Left lung (tissue), 10 donors: ENCODE measurements around the gene ELL. TPM values are rescaled to one million over a fixed set of nuclear protein-coding genes. Genes with fewer than 3 reads are reported as not detected.

ENCODE experiments used
- ATAC-seq: fragments of 200-7000 bp; cut with Tn5 transposase; one replicate; pipeline ENCODE4 v1.9.1; 2020; ENCODE audit warnings: moderate library complexity
- DNase-seq, 4 donors: peaks; one replicate each; pipeline ENCODE4 v3.0.0-alpha.2; 2013 to 2020
- H3K27ac ChIP-seq, 2 donors: fragments of 200-600 bp; sonication (generic) in 1 of 2; one replicate each; pipeline versions ENCODE4 v1.5.0 to v1.8.0; 2020 to 2021
- H3K27me3 ChIP-seq, 2 donors: fragments of 200-600 bp; sonication (generic) in 1 of 2; one replicate each; pipeline versions ENCODE4 v1.5.0 to v1.8.0; 2020 to 2021
- H3K36me3 ChIP-seq, 2 donors: fragments of 200-600 bp; sonication (generic) in 1 of 2; one replicate each; pipeline versions ENCODE4 v1.5.0 to v1.8.0; 2020 to 2021
- H3K4me1 ChIP-seq, 2 donors: fragments of 200-600 bp; one replicate each; pipeline ENCODE4 v1.8.0; 2021
- H3K4me3 ChIP-seq, 2 donors: fragments of 200-600 bp; sonication (generic) in 1 of 2; one replicate each; pipeline versions ENCODE4 v1.5.0 to v1.8.0; 2020 to 2021; ENCODE audit warnings: mild to moderate bottlenecking in 1 of 2
- H3K9me3 ChIP-seq, 2 donors: fragments of 200-600 bp; sonication (generic) in 1 of 2; one replicate each; pipeline versions ENCODE4 v1.5.0 to v1.8.0; 2020 to 2021
- intact Hi-C, 2 donors: fragments of 100-400 bp; cut with DNase I; formaldehyde crosslinking; loops; one replicate each; pipeline versions ENCODE4 v1.11.2 to v1.14.2; 2022
- polyA plus RNA-seq, 6 donors: library from polyadenylated mRNA; unstranded; fragments of 120-200 nt; gene quantifications; one replicate each; pipeline ENCODE4 v1.2.1, GENCODE V29; 2013; ENCODE audit not compliant: insufficient read length in 6 of 6
- total RNA-seq, 2 donors: library from RNA; stranded (reverse); fragmentation: NEBNext Ultra II Directional; extraction: Animal tissue kit (Norgen Biotek cat#: 25700); gene quantifications; one replicate each; pipeline ENCODE4 v1.2.1, GENCODE V29; 2021
- TF ChIP-seq, protein P1 (sequence below), 2 donors: fragments of 200-600 bp; sonication (generic) in 1 of 2; IDR thresholded peaks; one replicate each; pipeline versions ENCODE4 v1.5.0 to v1.8.0; 2021; ENCODE audit warnings: antibody characterized with exemption in 2 of 2
- donor health status: DM: no; HTN: yes; CAD: no.
- donor health status: DM: no; HTN: no; CAD: no.

Gene ELL
- total and polyA plus RNA-seq, 8 donors: 8.5 to 22.9 (median 9.9) TPM

DNA sequence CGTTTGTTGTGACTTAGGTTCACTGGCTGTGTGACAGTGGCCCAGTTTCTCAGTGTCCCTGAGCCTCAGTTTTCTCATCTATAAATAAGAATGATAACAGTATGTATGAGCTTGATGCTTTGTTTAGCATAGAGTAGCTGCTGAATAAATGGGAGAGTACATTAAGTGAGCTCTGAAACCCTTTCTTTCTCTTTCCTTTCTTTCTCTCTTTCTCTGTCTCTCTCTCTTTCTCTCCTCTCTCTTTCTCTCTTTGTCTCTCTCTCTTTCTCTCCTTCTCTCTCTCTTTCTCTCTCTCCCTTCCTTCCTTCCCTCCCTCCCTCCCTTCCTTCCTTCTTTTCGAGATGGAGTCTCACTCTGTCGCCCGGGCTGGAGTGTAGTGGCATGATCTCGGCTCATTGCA is 37.8 kb upstream of the ELL start:
- TF ChIP-seq, protein P1, sequence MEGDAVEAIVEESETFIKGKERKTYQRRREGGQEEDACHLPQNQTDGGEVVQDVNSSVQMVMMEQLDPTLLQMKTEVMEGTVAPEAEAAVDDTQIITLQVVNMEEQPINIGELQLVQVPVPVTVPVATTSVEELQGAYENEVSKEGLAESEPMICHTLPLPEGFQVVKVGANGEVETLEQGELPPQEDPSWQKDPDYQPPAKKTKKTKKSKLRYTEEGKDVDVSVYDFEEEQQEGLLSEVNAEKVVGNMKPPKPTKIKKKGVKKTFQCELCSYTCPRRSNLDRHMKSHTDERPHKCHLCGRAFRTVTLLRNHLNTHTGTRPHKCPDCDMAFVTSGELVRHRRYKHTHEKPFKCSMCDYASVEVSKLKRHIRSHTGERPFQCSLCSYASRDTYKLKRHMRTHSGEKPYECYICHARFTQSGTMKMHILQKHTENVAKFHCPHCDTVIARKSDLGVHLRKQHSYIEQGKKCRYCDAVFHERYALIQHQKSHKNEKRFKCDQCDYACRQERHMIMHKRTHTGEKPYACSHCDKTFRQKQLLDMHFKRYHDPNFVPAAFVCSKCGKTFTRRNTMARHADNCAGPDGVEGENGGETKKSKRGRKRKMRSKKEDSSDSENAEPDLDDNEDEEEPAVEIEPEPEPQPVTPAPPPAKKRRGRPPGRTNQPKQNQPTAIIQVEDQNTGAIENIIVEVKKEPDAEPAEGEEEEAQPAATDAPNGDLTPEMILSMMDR (IDR thresholded peaks at IDR 0.05): no peak
- intact Hi-C loops: loop anchor here in 1 of 2 donors (10.0 kb wide), 1 partner anchor 95 kb away; no protein-coding TSS in a partner anchor
- no peak for DNase-seq
- Histone ChIP-seq H3K36me3 (peaks cover 0 to 35% of the 10 kb centered on the region in 2 donors), H3K27me3 (no peaks in the 10 kb centered on the region), H3K9me3 (no peaks in the 10 kb centered on the region), H3K27ac (no peak overlapping the region), H3K4me1 (peaks cover 5 to 25% of the 10 kb centered on the region in 2 donors), H3K4me3 (no peak overlapping the region)
- ATAC-seq: no peak

GRCh38 chr19:18558604-18559003 is 36.7 kb upstream of the ELL start:
- DNase-seq: no peak
- Histone ChIP-seq H3K27ac (peak overlapping the region; percentile 82 to 94), H3K4me1 (peaks cover 5 to 25% of the 10 kb centered on the region in 2 donors), H3K9me3 (no peaks in the 10 kb centered on the region), H3K27me3 (no peaks in the 10 kb centered on the region), H3K36me3 (peaks cover 0 to 24% of the 10 kb centered on the region in 2 donors), H3K4me3 (peak overlapping the region; percentile 84 to 97)
- TF ChIP-seq, protein P1 (IDR thresholded peaks at IDR 0.05): no peak
- no peak for ATAC-seq
- intact Hi-C loops: no loop called here

DNA sequence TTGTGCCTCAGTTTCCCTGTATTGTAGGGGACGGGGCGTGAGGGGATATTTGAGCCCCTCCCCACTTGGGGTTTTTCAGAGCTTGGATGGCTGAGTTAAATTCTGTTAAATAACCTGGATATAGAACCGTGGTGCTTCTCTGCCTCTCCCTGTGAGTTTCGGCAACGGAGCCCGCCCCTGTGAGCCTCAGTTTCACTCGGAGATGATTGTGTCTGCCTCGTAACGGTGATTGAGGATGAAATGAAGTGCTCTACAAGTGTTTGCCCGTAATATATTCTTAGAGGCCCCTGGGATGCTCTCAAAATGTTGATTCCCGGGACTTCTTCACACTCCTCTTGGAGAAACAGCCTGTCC is 36.3 kb upstream of the ELL start:
- Histone ChIP-seq H3K4me1 (peaks cover 5 to 25% of the 10 kb centered on the region in 2 donors), H3K4me3 (peak overlapping the region; percentile 84 to 97), H3K36me3 (peaks cover 0 to 19% of the 10 kb centered on the region in 2 donors), H3K9me3 (no peaks in the 10 kb centered on the region), H3K27ac (peak overlapping the region; percentile 82 to 94), H3K27me3 (no peaks in the 10 kb centered on the region)
- intact Hi-C loops: no loop called here
- DNase-seq (no peak), ATAC-seq (no peak)
- TF ChIP-seq, protein P1 (IDR thresholded peaks at IDR 0.05): no peak

DNA sequence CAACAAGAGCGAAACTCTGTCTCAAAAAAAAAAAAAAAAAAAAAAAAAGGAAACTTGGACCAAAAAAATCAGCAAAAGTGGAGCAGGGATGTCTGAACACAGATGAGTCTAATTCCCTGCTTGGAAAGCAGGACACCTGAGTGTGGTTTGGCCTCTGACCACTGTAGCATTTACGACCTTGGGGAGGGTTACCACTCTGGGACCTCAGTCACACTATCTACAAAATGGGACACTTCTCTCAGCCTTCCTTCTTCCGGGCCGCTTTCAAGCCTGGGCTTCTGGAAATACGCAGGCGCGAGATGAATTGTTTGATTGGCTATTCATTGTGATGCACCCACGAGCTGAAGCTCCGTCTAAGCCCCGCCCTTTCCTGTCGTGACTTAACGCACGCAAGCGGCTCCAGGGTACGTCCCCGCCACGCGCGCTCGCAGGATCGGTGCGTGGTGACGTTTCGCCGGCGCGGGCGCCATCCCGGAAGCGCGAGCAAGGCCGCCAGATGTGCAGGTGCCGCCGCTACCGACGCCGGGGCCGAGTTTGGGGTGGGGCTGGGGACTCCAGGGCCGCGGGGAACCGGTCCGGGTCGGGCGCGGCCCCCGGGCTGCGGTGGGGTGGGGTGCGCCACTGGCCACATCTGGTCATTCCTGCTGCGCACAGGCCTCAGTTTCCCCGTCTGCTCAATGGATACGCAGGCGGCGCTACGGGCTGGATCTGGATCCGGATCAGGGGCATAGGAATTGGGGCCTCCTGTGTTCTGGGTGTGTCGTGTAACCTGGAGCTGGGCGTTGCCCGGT is 35.7 kb upstream of the ELL start, which contains the start of gene KXD1:
TSS of gene KXD1 (plus strand) at position 460 of the 791 bp plus-strand sequence. CDS start 4,187 bp downstream, outside the sequence.
- DNase-seq (peak; percentile 92 to 98 (median 98)), ATAC-seq (peak; percentile 99)
- Histone ChIP-seq H3K27me3 (no peaks in the 10 kb centered on the region), H3K36me3 (peaks cover 0 to 14% of the 10 kb centered on the region in 2 donors), H3K4me1 (peaks cover 5 to 25% of the 10 kb centered on the region in 2 donors), H3K27ac (peak within 1 kb of the TSS; percentile 82 to 94), H3K9me3 (no peaks in the 10 kb centered on the region), H3K4me3 (peak within 1 kb of the TSS; percentile 84 to 97)
- intact Hi-C loops: no loop called here
- TF ChIP-seq, protein P1 (IDR thresholded peaks at IDR 0.05): no peak

- Histone ChIP-seq H3K27ac (no peak overlapping the region), H3K36me3 (no peaks in the 10 kb centered on the region), H3K27me3 (no peaks in the 10 kb centered on the region), H3K4me3 (no peak overlapping the region), H3K4me1 (no peaks in the 10 kb centered on the region), H3K9me3 (no peaks in the 10 kb centered on the region)
- DNase-seq (no peak), ATAC-seq (no peak)
- TF ChIP-seq, protein P1 (IDR thresholded peaks at IDR 0.05): no peak
- intact Hi-C loops: no loop called here
Measured at GRCh38 chr19:18551631-18552030, 29.8 kb upstream of the ELL start.
